Activated CD4-positive, alpha-beta T cell treated with anti-CD3 and anti-CD28 coated beads for 24 hours (primary cell): Measurements from ENCODE around the gene RIPPLY1.

Source experiments
- DNase-seq, 2 donors: peaks; one replicate each; pipeline ENCODE4 v3.0.0-alpha.2; 2020; ENCODE audit warnings: low read depth in 2 of 2

Gene RIPPLY1

GRCh38 chrX:106903291-106903824 is at the start of gene RIPPLY1:
RIPPLY1 (minus strand) TSS chrX:106903341; CDS start chrX:106903287, 54 bp downstream.
- DNase-seq, result no peak

DNA sequence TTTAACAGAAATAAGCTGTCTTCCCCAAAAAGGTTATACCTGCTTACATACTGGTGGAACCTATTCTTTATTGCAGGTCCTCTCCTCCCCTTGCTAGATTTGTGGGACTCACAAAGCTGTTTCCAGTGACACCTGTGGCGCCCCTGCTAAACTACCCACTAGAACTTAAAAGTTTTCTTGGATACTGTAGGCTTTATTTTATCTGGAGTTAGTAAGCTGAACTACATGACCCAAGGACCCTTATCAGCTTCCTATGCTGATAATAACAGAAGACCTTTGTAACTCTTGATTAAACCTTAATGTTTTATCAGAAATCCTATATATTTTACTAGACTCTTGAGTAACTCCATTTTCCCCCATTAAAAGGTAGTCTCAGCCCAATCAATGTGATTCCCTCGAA is 49.4 kb upstream of the RIPPLY1 start:
- DNase-seq, result no peak

GRCh38 chrX:106952089-106952488 is 48.9 kb upstream of the RIPPLY1 start:
- DNase-seq, result no peak

- DNase-seq, result no peak
These were observed 48.1 kb upstream of the RIPPLY1 start for GRCh38 chrX:106951230-106951629.

- no peak for DNase-seq
These were observed 47.2 kb upstream of the RIPPLY1 start for GRCh38 chrX:106950381-106950780.

GRCh38 chrX:106949366-106949765 is 46.2 kb upstream of the RIPPLY1 start:
- DNase-seq, result no peak

DNA sequence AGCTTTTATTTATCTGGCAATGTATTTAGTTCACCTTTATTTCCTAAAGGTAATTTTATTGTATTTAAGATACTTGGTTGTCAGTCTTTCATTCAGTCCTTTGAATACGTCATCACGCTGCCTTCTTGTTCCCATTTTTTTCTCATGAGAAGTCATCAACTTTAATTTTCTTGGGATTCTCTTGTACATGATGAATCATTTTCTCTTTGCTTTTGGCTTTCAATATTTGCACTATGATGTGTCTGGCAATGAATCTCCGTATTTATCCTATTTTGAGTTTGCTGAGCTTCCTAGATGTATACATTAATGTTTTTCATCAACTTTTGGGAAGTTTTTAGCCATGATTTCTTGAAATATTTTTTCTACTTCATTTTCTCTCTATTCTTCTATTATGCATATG is 45.5 kb upstream of the RIPPLY1 start:
- no peak for DNase-seq

GRCh38 chrX:106946464-106946863 is 43.3 kb upstream of the RIPPLY1 start:
- no peak for DNase-seq

DNA sequence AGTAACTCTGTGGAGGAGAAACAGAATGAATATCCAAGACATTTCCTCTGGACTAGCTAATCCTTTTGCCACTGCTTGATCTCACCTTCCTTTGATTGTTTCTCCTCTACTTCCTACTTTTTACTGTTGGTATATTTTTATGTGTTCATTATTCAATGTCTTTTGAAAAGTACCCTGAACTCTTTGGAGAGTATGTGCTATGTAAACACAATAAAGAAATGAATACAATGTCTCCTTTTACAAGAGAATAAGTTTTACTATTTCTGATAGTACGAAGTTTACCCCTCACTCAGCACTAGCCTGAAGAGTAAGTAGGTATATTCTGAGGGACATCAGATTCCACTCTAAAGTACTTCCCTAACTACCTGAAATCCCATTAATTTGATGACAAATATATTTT is 36.9 kb upstream of the RIPPLY1 start:
- no peak for DNase-seq

GRCh38 chrX:106939566-106939965 is 36.4 kb upstream of the RIPPLY1 start:
- no peak for DNase-seq

DNA sequence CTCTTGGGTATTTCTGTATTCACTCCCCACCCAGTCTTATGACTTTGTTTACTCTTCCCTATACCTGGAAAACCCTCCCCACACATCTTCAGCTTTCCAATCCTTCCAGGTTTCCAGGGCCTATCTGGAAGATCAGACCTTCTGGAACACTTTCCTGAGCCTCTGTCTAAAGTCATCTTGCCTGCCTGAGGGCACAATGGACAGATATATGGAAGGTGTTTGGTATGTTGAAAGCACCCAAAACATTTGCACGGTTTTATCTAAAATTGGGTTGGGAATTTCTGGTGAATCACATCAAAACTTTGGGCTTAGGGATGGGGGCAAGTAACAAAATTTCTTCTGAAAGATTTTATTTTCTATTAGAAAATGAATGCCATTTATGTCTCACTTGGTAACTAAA is 33.1 kb upstream of the RIPPLY1 start:
- no peak for DNase-seq

DNA sequence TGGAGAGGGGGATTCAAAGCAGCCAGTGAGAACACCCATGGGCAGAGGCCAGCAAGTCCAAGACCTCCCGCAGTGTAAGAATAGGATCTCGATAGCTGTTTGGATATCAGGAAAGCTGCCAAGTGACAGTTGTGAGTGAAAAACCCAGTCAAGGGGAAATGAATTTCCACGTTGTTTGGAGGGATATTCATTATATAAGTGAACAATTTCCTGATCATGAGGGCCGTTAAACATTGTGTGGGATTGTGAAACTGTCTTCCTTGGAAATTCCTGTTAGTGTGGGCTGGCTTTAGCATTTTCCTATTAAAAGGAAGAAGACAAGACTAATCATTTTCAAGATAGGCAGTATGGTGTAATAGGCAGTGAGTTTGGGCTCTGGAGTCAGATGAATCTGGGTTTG is 32.0 kb upstream of the RIPPLY1 start:
- no peak for DNase-seq

GRCh38 chrX:106933538-106933961 is 30.4 kb upstream of the RIPPLY1 start:
- DNase-seq, result no peak

DNA sequence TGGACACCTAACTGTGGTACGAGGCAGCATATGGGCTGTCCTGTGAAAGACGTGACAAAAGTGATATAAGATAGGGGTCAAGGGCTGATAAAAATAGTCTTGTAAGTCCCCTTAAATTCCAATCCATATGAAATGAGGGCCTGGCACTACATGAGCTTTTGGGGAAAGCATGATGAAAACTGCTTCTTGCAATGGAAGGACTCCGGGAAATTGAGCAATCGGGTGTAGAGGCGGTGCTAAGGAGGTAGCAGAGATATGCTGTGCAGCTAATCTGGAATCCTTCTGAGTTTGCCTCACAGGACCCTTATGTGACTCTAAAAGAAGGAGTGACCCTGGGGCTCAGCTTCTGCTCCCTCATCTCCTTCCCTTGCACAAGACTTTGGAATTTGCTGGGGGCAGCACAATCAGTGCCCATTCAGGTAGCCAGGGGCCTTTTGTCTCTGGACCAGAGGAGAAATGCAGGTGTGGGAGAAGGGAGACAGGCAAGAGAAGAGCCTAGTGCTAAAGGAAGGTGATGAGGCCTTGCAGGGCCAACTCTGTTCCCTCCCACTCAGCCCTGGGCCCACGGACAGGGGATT is 29.9 kb upstream of the RIPPLY1 start:
- no peak for DNase-seq

DNA sequence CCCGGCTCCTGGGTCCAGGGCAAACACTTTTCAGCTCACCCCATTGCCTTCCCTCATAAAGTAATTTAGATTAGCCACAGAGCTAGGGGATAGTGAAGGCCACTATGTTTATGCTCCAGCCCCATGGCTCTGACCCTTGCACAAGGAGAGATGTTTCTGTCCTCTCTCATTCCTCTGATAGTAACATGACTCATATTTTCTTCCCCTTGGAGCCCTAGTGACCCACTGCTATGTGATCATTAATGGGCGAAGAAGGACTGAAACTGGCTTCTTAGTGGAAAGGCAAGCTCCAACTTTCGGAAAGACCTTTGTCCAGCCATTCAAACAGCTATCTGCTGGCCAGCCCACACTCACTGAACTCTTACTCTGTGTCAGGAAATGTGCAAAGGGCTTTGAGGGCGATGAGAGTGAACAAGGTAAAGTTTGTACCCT is 29.4 kb upstream of the RIPPLY1 start:
- no peak for DNase-seq

DNA sequence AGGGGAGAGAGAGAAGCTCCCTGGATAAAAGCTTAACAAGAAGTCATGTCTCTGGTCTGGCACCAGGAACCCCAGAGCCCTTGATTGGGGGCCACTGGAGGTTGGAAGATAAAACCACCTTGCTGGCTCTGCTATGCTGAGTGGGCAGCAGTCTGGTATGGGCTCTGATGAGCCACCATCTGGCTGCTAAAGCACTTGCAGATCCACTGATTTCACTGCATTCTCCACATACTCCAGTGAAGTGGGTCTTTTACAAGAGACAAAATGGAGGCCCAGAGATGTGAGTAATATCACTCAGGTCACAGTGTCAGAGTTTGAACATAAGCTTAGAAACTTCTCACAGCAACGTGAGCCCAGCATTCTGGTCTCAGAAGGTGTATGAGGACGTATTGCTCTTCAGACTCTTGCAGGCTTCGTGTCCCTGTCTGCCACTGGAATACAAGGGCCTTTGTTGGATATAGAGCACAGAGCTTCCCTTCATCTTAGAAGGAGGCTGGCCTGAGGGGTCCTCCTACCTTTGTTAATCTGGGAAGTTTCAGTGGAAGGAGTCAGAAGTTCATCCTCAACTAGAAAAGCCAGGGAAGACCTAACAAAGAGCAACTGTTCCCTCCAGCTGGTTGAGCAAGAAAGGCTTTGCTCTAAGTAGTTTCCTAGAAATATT is 28.8 kb upstream of the RIPPLY1 start:
- DNase-seq, result no peak

DNA sequence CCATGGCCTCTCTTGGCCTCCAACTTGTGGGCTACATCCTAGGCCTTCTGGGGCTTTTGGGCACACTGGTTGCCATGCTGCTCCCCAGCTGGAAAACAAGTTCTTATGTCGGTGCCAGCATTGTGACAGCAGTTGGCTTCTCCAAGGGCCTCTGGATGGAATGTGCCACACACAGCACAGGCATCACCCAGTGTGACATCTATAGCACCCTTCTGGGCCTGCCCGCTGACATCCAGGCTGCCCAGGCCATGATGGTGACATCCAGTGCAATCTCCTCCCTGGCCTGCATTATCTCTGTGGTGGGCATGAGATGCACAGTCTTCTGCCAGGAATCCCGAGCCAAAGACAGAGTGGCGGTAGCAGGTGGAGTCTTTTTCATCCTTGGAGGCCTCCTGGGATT is 25.1 kb upstream of the RIPPLY1 start:
- no peak for DNase-seq

GRCh38 chrX:106927700-106928099 is 24.6 kb upstream of the RIPPLY1 start:
- DNase-seq, result no peak

- no peak for DNase-seq
These were observed 23.9 kb upstream of the RIPPLY1 start for GRCh38 chrX:106927023-106927422.

- no peak for DNase-seq
These were observed 18.5 kb upstream of the RIPPLY1 start for GRCh38 chrX:106921637-106922036.

GRCh38 chrX:106919932-106920452 is 16.9 kb upstream of the RIPPLY1 start, which contains the start of gene CLDN2:
CLDN2 (plus strand) TSS chrX:106920402; CDS start chrX:106928229, 7,827 bp downstream.
- DNase-seq, result no peak

- no peak for DNase-seq
These were observed 14.8 kb upstream of the RIPPLY1 start for GRCh38 chrX:106917830-106918500.

GRCh38 chrX:106912864-106913263 is 9.7 kb upstream of the RIPPLY1 start:
- DNase-seq, result no peak
